H1 (cell line): ENCODE results near the gene DCUN1D2.

Source experiments
- ATF2 ChIP-seq: IDR thresholded peaks from 2 replicates; pipeline ENCODE4 v1.6.1; 2012; ENCODE audit warnings: low read length, inconsistent platforms
- EP300 ChIP-seq, 2 experiments: IDR thresholded peaks; 1 replicate in 1 of 2; 2 replicates in 1 of 2; pipeline ENCODE4 v1.6.1; 2011 to 2012; ENCODE audit warnings: low read depth in 2 of 2, low read length in 2 of 2, mild to moderate bottlenecking in 2 of 2, borderline replicate concordance in 1 of 2, inconsistent platforms in 1 of 2, moderate library complexity in 1 of 2
- RAD21 ChIP-seq, 2 experiments: IDR thresholded peaks in 1 of 2; conservative IDR thresholded peaks in 1 of 2; 2 replicates each; pipeline ENCODE4 v1.6.1; 2011; ENCODE audit warnings: low read depth in 2 of 2, low read length in 2 of 2, improper control_type of control experiment in 1 of 2, inconsistent platforms in 1 of 2, mild to moderate bottlenecking in 1 of 2, moderate library complexity in 1 of 2
- SIRT6 ChIP-seq: IDR thresholded peaks from one replicate; pipeline ENCODE4 v1.7.1; 2012; ENCODE audit warnings: low read length, inconsistent platforms
- TAF1 ChIP-seq: IDR thresholded peaks from 2 replicates; pipeline ENCODE4 v1.6.1; 2011; ENCODE audit warnings: mild to moderate bottlenecking, low read depth, low read length
- TBP ChIP-seq: IDR thresholded peaks from 2 replicates; pipeline ENCODE4 v1.6.1; 2011; ENCODE audit warnings: low read depth, low read length, improper control_type of control experiment
- TEAD4 ChIP-seq: IDR thresholded peaks from 2 replicates; pipeline ENCODE4 v1.6.1; 2012; ENCODE audit warnings: low read depth, low read length, inconsistent platforms, mixed read lengths
- USF2 ChIP-seq: IDR thresholded peaks from 2 replicates; pipeline ENCODE4 v1.6.1; 2011; ENCODE audit warnings: low read length, improper control_type of control experiment
- TF ChIP-seq, protein P1 (sequence below), 3 experiments: IDR thresholded peaks; 1 replicate in 2 of 3; 2 replicates in 1 of 3; pipeline versions ENCODE4 v1.5.1 to v1.6.1; 2011; ENCODE audit warnings: low read length in 3 of 3, mild to moderate bottlenecking in 3 of 3, inconsistent platforms in 2 of 3, low read depth in 1 of 3, moderate library complexity in 1 of 3; ENCODE audit not compliant: insufficient read depth in 1 of 3; ENCODE audit errors: control extremely low read depth in 1 of 3
- TF ChIP-seq, protein P2 (sequence below): IDR thresholded peaks from 2 replicates; pipeline ENCODE4 v1.6.1; 2011; ENCODE audit warnings: low read depth, mild to moderate bottlenecking, low read length; ENCODE audit not compliant: insufficient read depth
- TF ChIP-seq, protein P3 (sequence below): IDR thresholded peaks from 2 replicates; pipeline ENCODE4 v1.6.1; 2012; ENCODE audit warnings: inconsistent platforms

GRCh38 chr13:113531041-113531873 lies 40.7 kb upstream of the DCUN1D2 start:
- TF ChIP-seq RAD21 (IDR thresholded peaks at IDR 0.05 in 1 of 2, conservative IDR thresholded peaks at IDR 0.05 in 1 of 2; ENCODE audit: low read depth in 2 of 2, low read length in 2 of 2) = no peak
- TF ChIP-seq TEAD4 = no peak
- TF ChIP-seq EP300 (IDR thresholded peaks at IDR 0.05; ENCODE audit: borderline replicate concordance in 1 of 2, low read depth in 2 of 2, low read length in 2 of 2) = no peak
- no peak for TF ChIP-seq TBP
- TF ChIP-seq, protein P1, sequence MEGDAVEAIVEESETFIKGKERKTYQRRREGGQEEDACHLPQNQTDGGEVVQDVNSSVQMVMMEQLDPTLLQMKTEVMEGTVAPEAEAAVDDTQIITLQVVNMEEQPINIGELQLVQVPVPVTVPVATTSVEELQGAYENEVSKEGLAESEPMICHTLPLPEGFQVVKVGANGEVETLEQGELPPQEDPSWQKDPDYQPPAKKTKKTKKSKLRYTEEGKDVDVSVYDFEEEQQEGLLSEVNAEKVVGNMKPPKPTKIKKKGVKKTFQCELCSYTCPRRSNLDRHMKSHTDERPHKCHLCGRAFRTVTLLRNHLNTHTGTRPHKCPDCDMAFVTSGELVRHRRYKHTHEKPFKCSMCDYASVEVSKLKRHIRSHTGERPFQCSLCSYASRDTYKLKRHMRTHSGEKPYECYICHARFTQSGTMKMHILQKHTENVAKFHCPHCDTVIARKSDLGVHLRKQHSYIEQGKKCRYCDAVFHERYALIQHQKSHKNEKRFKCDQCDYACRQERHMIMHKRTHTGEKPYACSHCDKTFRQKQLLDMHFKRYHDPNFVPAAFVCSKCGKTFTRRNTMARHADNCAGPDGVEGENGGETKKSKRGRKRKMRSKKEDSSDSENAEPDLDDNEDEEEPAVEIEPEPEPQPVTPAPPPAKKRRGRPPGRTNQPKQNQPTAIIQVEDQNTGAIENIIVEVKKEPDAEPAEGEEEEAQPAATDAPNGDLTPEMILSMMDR (IDR thresholded peaks at IDR 0.05; ENCODE audit: control extremely low read depth in 1 of 3, insufficient read depth in 1 of 3, low read depth in 1 of 3, low read length in 3 of 3) = no peak
- TF ChIP-seq ATF2 = no peak
- TF ChIP-seq SIRT6 = no peak
- no peak for TF ChIP-seq USF2
- TF ChIP-seq, protein P2, sequence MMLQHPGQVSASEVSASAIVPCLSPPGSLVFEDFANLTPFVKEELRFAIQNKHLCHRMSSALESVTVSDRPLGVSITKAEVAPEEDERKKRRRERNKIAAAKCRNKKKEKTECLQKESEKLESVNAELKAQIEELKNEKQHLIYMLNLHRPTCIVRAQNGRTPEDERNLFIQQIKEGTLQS = no peak
- TF ChIP-seq, protein P3, sequence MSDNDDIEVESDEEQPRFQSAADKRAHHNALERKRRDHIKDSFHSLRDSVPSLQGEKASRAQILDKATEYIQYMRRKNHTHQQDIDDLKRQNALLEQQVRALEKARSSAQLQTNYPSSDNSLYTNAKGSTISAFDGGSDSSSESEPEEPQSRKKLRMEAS = no peak
- no peak for TF ChIP-seq TAF1
